ENCODE data around the gene PPP1CA.

Gene PPP1CA

DNA sequence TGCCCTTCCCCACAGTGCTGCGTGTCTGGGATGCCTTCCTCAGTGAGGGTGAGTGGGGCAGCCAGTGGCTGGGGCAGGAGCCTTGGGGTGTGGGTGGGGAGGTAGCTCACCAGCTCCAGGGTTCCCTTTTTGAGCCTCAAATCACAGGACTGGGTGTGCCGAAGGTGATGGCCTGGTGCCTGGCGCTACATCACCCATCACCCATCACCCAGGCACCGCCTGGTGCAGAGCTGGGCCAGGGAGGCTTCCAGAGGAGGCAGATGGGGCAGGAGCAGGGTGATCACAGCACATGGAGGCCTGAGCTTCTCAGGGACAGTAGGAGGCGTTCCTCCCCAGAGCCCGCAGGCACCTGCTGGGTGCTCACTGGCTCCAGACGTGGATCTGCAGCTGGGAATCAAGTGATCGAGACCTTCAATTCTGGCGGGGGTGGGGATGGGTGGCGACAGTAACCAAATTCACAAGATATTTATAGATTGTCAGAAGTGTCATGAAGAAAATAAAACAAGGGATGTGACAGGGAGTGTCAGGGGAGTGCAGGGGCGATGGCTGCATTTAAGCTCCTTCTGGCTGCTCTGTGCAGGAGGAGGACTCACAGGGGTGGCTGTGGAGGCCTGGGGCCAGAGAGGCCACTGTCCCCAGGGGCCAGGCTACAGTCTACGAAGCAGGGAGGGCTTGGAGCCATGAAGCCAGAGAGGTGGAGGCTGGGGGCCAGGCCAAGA is 5.5 kb upstream of the PPP1CA start:
- no peak for TF ChIP-seq POLR2AphosphoS5 (IDR thresholded peaks at IDR 0.05; ENCODE audit: low read depth, low read length)
- TF ChIP-seq TAF1 (IDR thresholded peaks at IDR 0.05; ENCODE audit: borderline replicate concordance, insufficient read depth, low read length): no peak
- TF ChIP-seq, protein P1, sequence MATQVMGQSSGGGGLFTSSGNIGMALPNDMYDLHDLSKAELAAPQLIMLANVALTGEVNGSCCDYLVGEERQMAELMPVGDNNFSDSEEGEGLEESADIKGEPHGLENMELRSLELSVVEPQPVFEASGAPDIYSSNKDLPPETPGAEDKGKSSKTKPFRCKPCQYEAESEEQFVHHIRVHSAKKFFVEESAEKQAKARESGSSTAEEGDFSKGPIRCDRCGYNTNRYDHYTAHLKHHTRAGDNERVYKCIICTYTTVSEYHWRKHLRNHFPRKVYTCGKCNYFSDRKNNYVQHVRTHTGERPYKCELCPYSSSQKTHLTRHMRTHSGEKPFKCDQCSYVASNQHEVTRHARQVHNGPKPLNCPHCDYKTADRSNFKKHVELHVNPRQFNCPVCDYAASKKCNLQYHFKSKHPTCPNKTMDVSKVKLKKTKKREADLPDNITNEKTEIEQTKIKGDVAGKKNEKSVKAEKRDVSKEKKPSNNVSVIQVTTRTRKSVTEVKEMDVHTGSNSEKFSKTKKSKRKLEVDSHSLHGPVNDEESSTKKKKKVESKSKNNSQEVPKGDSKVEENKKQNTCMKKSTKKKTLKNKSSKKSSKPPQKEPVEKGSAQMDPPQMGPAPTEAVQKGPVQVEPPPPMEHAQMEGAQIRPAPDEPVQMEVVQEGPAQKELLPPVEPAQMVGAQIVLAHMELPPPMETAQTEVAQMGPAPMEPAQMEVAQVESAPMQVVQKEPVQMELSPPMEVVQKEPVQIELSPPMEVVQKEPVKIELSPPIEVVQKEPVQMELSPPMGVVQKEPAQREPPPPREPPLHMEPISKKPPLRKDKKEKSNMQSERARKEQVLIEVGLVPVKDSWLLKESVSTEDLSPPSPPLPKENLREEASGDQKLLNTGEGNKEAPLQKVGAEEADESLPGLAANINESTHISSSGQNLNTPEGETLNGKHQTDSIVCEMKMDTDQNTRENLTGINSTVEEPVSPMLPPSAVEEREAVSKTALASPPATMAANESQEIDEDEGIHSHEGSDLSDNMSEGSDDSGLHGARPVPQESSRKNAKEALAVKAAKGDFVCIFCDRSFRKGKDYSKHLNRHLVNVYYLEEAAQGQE (IDR thresholded peaks at IDR 0.05; ENCODE audit: insufficient read depth in 1 of 2, low read depth in 2 of 2, low read length in 2 of 2): no peak
- TF ChIP-seq SIN3A (IDR thresholded peaks at IDR 0.05; ENCODE audit: borderline replicate concordance, insufficient read depth, low read length): no peak
- TF ChIP-seq FOXP2 (optimal IDR thresholded peaks at IDR 0.05; ENCODE audit: borderline replicate concordance, extremely low read depth, extremely low read length, insufficient read depth): no peak

DNA sequence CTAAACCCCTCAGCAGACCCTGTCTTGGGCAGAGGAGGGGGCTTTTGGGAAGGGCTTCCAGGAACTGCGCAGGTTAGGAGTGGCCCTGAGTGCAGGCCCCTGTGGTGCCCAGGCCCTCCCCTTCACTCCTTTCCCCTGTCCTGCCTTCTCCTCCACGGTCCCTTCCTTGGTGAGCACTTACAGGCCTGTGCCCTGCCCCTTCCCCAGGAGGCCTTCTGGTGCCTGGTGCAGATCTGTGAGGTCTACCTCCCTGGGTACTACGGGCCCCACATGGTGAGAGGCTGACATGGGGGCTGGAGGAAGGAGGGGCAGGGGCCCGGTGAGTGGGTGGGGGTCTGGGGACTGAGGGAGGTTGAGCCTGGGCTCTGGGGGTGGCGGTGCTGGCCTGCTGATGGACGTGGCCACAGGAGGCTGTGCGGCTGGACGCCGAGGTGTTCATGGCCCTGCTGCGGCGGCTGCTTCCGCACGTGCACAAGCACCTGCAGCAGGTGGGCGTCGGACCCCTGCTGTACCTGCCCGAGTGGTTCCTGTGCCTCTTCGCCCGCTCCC is 4.8 kb upstream of the PPP1CA start:
- TF ChIP-seq SIN3A (IDR thresholded peaks at IDR 0.05; ENCODE audit: borderline replicate concordance, insufficient read depth, low read length): no peak
- no peak for TF ChIP-seq TAF1 (IDR thresholded peaks at IDR 0.05; ENCODE audit: borderline replicate concordance, insufficient read depth, low read length)
- TF ChIP-seq, protein P1 (IDR thresholded peaks at IDR 0.05; ENCODE audit: insufficient read depth in 1 of 2, low read depth in 2 of 2, low read length in 2 of 2): no peak
- TF ChIP-seq FOXP2 (optimal IDR thresholded peaks at IDR 0.05; ENCODE audit: borderline replicate concordance, extremely low read depth, extremely low read length, insufficient read depth): no peak
- no peak for TF ChIP-seq POLR2AphosphoS5 (IDR thresholded peaks at IDR 0.05; ENCODE audit: low read depth, low read length)

DNA sequence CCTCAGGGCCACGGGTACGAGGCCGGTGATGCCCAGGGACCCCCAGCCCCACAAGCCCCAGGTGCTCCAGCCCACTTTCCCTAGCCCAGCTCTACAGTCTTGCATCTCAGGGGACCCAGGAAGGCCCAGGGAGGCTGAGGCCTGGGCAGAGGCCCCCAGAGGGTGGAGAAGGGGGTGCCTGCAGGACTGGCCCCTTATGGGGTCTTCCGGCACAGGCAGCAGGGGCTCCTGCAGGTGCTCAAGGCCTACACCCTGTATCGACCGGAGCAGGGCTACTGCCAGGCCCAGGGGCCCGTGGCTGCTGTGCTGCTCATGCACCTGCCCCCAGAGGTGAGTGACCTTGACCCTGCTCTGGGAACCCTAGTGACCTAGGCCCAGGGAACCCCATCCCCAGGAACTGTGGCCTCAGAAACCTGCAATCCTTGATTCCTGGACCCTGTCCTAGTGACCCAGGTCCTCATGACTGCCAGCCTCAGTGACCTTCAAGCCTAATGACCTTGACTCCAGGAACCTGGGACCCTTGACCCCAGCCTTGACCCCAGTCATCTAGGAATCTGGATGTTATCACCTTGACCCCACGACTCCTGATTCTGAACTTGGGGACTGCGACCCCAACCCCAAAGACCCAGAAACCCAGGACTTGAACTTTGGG is 4.2 kb upstream of the PPP1CA start:
- no peak for TF ChIP-seq FOXP2 (optimal IDR thresholded peaks at IDR 0.05; ENCODE audit: borderline replicate concordance, extremely low read depth, extremely low read length, insufficient read depth)
- no peak for TF ChIP-seq SIN3A (IDR thresholded peaks at IDR 0.05; ENCODE audit: borderline replicate concordance, insufficient read depth, low read length)
- no peak for TF ChIP-seq TAF1 (IDR thresholded peaks at IDR 0.05; ENCODE audit: borderline replicate concordance, insufficient read depth, low read length)
- no peak for TF ChIP-seq POLR2AphosphoS5 (IDR thresholded peaks at IDR 0.05; ENCODE audit: low read depth, low read length)
- TF ChIP-seq, protein P1 (IDR thresholded peaks at IDR 0.05; ENCODE audit: insufficient read depth in 1 of 2, low read depth in 2 of 2, low read length in 2 of 2): no peak

DNA sequence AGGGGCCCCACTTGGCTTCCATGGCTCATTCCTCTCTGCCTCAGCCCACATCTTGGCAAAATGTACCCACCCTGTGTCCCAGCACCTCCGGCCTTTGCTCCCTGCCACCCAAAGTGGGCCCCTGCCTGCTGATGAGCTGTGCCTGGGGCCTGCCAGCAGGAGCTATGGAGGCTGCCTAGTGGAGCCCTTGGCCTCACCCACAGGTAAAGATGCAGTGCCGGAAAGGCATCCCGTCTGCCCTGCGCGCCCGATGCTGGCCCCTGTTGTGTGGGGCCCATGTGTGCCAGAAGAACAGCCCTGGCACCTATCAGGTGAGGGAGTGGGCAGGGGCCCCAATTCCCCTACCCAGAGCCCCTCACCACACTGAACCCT is 3.5 kb upstream of the PPP1CA start:
- no peak for TF ChIP-seq SIN3A (IDR thresholded peaks at IDR 0.05; ENCODE audit: borderline replicate concordance, insufficient read depth, low read length)
- no peak for TF ChIP-seq POLR2AphosphoS5 (IDR thresholded peaks at IDR 0.05; ENCODE audit: low read depth, low read length)
- TF ChIP-seq, protein P1 (IDR thresholded peaks at IDR 0.05; ENCODE audit: insufficient read depth in 1 of 2, low read depth in 2 of 2, low read length in 2 of 2): no peak
- no peak for TF ChIP-seq TAF1 (IDR thresholded peaks at IDR 0.05; ENCODE audit: borderline replicate concordance, insufficient read depth, low read length)
- no peak for TF ChIP-seq FOXP2 (optimal IDR thresholded peaks at IDR 0.05; ENCODE audit: borderline replicate concordance, extremely low read depth, extremely low read length, insufficient read depth)

Data from PFSK-1 (cell line).